ENCODE measurements around the gene NECTIN1. TPM values are rescaled to one million over a fixed set of nuclear protein-coding genes. Genes with fewer than 3 reads are reported as not detected.

The NECTIN1 gene
- total RNA-seq, 1 donor from 2014 or later, result 2.6 TPM

- intact Hi-C loops (cut with micrococcal nuclease), result no loop called here
Observed at GRCh38 chr11:119697882-119698281, 31.1 kb downstream of the NECTIN1 start.

- intact Hi-C loops (cut with micrococcal nuclease), result no loop called here
Observed at GRCh38 chr11:119697445-119697844, 31.6 kb downstream of the NECTIN1 start.

GRCh38 chr11:119696378-119697222 lies 32.4 kb downstream of the NECTIN1 start:
- intact Hi-C loops (cut with micrococcal nuclease), result no loop called here

GRCh38 chr11:119694334-119694733 lies 34.7 kb downstream of the NECTIN1 start:
- intact Hi-C loops (cut with micrococcal nuclease), result loop anchor here (5.0 kb wide), 1 partner anchor 33 kb away; the partner anchor contains the start of gene NECTIN1

GRCh38 chr11:119693253-119693815 lies 35.7 kb downstream of the NECTIN1 start:
- intact Hi-C loops (cut with micrococcal nuclease), result loop anchor here (5.0 kb wide), 1 partner anchor 34 kb away; the partner anchor contains the start of gene NECTIN1

- intact Hi-C loops (cut with micrococcal nuclease), result loop anchor here (5.0 kb wide), 1 partner anchor 35 kb away; the partner anchor contains the start of gene NECTIN1
Observed at GRCh38 chr11:119692540-119692820, 36.5 kb downstream of the NECTIN1 start.

- intact Hi-C loops (cut with micrococcal nuclease), result loop anchor here (5.0 kb wide), 1 partner anchor 35 kb away; the partner anchor contains the start of gene NECTIN1
Observed at GRCh38 chr11:119691701-119692539, 37.1 kb downstream of the NECTIN1 start.

- intact Hi-C loops (cut with micrococcal nuclease), result loop anchor here (5.0 kb wide), 1 partner anchor 36 kb away; the partner anchor contains the start of gene NECTIN1
Observed at GRCh38 chr11:119691020-119691666, 37.9 kb downstream of the NECTIN1 start.

- intact Hi-C loops (cut with micrococcal nuclease), result no loop called here
Observed at GRCh38 chr11:119689302-119689701, 39.7 kb downstream of the NECTIN1 start.

GRCh38 chr11:119688356-119688755 lies 40.6 kb downstream of the NECTIN1 start:
- intact Hi-C loops (cut with micrococcal nuclease), result no loop called here

GRCh38 chr11:119687373-119688046 lies 41.5 kb downstream of the NECTIN1 start:
- intact Hi-C loops (cut with micrococcal nuclease), result no loop called here

GRCh38 chr11:119686177-119686882 lies 42.7 kb downstream of the NECTIN1 start:
- intact Hi-C loops (cut with micrococcal nuclease), result no loop called here

- intact Hi-C loops (cut with micrococcal nuclease), result no loop called here
Observed at GRCh38 chr11:119685111-119685746, 43.8 kb downstream of the NECTIN1 start.

GRCh38 chr11:119684361-119685110 lies 44.5 kb downstream of the NECTIN1 start:
- intact Hi-C loops (cut with micrococcal nuclease), result no loop called here

GRCh38 chr11:119683783-119684182 lies 45.2 kb downstream of the NECTIN1 start:
- intact Hi-C loops (cut with micrococcal nuclease), result no loop called here

GRCh38 chr11:119681361-119681910 lies 47.6 kb downstream of the NECTIN1 start:
- intact Hi-C loops (cut with micrococcal nuclease), result no loop called here

- intact Hi-C loops (cut with micrococcal nuclease), result no loop called here
Observed at GRCh38 chr11:119680541-119681360, 48.2 kb downstream of the NECTIN1 start.

GRCh38 chr11:119679346-119679745 lies 49.7 kb downstream of the NECTIN1 start:
- intact Hi-C loops (cut with micrococcal nuclease), result no loop called here

Measured in T-helper 2 cell treated with Interferon-gamma antibody and Interleukin-4, amounts not matched to agents 100 ng/mL and 5 ng/mL, for 36 hours (primary cell).